Measurements from ENCODE around the gene RFXAP.
"Not testable (repeated sequence)": the region's sequence is repeated elsewhere in the genome, so short reads cannot be mapped to it uniquely, and the experiment has no call there.

RFXAP gene, protein sequence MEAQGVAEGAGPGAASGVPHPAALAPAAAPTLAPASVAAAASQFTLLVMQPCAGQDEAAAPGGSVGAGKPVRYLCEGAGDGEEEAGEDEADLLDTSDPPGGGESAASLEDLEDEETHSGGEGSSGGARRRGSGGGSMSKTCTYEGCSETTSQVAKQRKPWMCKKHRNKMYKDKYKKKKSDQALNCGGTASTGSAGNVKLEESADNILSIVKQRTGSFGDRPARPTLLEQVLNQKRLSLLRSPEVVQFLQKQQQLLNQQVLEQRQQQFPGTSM

DNA sequence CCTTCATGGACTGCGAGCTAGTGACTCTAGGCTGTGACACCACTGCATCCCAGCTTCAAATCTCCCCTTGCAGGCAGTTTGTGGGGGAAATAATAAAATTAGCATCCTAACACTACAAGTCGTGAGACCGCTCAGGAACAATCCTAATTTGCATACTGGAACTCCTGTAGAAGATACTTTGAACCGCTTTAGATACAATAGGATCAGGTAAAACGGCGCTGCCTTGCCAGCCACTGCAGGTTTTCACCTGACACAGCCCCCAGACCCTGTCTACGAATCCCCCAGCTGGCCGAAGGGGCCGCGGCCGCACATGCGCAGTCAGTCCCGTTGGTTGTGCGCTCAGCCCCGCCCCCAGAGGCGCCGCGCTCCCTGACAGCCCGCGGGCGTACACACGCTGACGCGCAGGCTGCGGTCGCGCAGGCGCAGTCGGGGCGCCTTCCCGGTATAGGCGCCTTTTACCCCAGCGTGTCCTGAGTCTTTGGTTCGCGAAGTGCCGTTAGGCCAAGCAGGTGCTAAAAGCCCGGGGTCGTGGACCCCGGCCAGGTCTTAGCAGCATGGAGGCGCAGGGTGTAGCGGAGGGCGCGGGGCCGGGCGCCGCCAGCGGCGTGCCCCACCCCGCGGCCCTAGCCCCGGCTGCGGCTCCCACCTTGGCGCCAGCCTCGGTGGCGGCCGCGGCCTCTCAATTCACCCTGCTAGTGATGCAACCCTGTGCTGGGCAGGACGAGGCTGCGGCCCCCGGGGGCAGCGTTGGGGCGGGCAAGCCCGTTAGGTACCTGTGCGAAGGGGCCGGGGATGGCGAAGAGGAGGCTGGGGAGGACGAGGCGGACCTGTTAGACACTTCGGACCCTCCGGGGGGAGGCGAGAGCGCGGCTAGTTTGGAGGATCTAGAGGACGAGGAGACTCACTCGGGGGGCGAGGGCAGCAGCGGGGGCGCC, at the start of gene RFXAP:
Gene RFXAP, plus strand, starts transcription at position 419 of the 935 bp plus-strand sequence. Its CDS starts 136 bp downstream, at position 555.
- peak; percentile 93 for DNase-seq (ENCODE audit: low spot score)

DNA sequence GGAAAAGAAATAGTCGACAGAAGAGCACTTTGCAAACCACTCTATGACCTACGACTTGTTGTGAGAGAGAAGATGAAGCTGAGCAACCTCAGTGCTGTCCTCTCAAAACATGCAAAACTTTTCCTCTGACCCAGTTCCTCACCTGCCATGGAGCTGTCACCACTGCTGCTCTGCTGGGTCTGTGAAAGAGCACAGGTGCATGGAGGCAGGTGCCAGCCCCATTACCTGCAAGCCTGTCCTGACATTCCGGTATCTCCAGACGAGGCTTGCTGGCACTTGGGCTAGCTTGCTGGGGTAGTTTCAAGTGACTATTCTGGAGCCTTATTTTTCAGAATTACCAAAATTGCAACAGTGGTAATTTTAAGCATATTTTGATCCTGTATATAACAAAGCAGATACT, 49.5 kb upstream of the RFXAP start:
- DNase-seq (ENCODE audit: low spot score), result no peak

DNA sequence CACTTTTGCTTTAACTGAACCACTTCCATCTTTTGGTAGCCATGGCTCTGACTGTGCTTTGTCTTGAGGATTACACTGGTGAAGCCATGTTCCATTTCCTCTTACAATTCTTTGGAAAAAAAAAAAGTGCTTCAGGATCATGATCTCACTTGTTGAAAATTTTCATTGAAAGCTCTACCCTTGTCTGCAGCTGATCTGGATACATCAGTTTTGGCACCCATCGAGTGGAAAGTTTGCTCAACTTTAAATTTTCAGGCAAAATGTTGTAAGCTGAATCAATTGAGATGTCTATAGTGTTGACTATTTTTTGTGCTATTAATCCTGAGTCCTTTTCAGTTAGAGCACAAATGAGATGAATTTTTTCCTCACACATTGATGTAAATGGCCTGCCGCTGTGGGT, 48.3 kb upstream of the RFXAP start:
- no peak for DNase-seq (ENCODE audit: low spot score)

DNA sequence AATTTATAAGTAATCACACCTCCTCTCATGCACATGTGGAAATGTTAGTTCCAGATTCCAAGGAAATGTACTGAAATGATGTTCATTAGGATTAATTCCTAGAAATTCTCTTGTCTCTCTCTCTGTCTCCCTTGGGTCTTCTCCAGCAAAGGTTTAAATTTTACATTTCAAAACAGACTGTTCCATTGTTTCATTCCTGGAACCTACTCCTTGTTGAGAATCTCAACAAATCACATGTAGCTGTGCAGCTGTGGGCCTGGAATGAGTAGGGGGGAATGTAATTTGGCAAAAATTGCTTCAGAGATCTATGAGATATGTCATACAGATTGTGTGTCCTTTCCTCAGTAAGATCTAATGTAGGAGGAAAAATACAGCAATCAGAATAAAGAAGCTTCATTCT, 46.2 kb upstream of the RFXAP start:
- DNase-seq (ENCODE audit: low spot score), result no peak

GRCh38 chr13:36774931-36775330, 44.1 kb upstream of the RFXAP start:
- no peak for DNase-seq (ENCODE audit: low spot score)

DNA sequence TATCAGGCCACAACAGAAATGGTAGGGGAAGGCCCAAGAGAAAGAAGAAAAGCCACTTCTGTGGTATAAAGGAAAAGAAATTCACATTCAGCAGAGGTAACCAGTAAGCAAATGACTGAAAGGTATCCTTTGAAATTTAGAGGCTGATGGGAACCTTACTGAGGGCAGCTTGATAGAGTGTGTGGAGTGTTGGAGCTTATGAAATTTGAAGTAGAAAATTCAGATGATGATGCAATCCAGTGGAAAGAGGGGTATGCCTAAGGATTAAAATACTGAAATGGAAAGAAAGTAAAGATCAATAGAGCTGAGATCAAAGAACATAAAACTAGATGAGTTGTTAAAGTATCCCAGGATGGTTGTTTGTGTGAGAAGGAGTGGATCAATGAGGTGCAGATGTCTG, 42.8 kb upstream of the RFXAP start:
- DNase-seq (ENCODE audit: low spot score), result no peak

DNA sequence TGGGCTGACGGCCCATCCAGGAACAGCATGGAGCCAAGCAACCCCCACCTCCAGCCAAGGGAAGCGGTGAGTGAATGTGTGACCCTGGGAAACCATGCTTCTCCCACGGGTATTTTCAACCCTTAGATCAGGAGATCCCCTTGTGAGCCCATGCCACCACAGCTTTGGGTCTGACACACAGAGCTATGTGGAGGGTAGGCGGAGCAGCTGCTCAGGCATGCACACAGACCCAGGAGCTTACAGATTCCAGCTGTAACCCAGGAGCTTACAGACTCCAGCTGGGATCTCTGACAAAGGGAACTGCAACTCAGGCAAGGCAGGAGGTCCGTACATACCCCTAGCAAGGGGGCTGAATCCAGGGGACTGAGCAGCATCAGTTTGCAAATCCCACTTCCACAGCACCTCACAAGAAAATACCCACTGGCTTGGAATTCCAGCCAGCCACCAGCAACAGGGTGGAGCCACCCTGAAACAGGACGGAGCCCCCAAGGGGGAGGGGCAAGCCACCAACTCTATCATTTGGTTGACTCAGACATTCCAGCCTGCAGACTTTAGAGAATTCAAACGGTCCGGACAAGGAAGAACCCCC, 40.8 kb upstream of the RFXAP start:
- DNase-seq (ENCODE audit: low spot score), result no peak

GRCh38 chr13:36783890-36784289, 35.1 kb upstream of the RFXAP start:
- DNase-seq (ENCODE audit: low spot score), result no peak

DNA sequence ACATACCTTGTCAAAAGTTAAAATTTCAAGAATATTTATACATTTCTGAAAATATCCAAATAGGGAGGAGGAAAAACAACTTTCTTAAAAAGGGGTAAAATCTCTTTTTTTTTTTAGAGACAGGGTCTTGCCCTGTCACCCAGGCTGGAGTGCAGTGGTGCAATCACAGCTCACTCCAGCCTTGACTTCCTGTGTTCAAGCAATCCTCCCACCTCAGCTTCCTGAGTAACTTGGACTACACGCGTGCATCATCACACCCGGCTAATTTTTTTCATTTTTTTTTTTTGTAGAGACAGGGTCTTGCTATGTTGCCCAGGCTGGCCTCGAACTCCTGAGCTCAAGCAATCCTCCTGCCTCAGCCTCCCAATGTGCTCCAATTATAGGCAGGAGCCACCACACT, 32.8 kb upstream of the RFXAP start:
- DNase-seq (ENCODE audit: low spot score), result not testable (repeated sequence)

DNA sequence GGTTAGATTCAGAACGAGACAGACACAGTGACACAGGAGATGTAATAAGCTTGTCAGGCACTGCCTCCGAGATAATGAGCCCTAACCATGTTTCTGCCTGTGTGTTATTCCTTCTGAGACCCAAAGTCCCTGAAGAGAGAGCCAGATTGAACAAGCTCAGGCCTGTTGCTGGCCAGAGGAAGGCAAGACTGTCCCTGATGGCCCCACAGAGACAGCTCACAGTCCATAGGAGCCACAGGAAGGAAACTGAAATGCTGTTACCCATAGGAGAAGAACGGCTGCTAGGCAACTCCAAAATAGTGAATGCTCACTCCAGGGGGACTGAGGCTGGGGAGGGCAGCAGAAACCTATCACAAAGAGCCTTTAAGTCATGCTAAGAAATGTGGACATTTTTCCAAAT, 31.8 kb upstream of the RFXAP start:
- no peak for DNase-seq (ENCODE audit: low spot score)

GRCh38 chr13:36788276-36788675, 30.7 kb upstream of the RFXAP start:
- no peak for DNase-seq (ENCODE audit: low spot score)

GRCh38 chr13:36789061-36789460, 30.0 kb upstream of the RFXAP start:
- DNase-seq (ENCODE audit: low spot score), result no peak

DNA sequence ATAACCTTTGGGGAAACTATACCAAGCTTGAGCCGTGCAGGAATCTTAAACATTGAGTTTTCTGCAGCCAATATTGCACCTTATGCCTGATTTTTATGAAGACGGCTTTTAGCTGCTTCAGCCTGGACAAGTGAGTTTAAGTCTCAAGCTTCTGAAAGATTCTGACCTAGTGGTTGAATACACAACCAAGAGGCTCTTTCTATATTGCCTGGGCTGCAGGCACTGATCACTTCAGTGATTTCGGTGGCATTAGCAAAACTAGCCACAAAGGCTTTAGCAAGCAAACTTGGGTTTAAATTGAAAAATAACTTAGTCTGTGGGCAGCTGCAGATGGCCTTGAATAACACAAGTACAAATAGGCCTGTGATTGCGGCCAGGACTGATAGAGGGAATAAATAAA, 29.3 kb upstream of the RFXAP start:
- no peak for DNase-seq (ENCODE audit: low spot score)

- no peak for DNase-seq (ENCODE audit: low spot score)
Observed at GRCh38 chr13:36794706-36795105, 24.3 kb upstream of the RFXAP start.

- no peak for DNase-seq (ENCODE audit: low spot score)
Observed at GRCh38 chr13:36795463-36795862, 23.6 kb upstream of the RFXAP start.

DNA sequence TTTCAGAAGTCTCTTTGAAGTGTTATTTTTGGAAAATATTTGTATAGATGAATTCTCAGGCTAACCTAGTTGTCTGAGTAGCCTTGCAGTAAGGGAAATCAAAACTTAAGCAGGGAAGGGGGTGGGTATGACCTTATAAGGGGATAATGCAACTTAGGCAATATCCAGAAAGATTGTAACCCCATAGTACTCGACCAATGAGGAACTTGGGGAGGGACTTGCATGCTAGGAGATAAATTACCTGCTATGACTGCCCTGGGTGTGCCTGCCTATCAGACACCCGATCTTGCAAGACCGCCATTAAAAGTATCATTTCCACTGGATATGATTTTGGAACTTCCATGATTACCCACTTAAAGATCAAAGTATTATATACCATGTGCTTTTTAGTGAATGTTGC, 23.0 kb upstream of the RFXAP start:
- DNase-seq (ENCODE audit: low spot score), result no peak

DNA sequence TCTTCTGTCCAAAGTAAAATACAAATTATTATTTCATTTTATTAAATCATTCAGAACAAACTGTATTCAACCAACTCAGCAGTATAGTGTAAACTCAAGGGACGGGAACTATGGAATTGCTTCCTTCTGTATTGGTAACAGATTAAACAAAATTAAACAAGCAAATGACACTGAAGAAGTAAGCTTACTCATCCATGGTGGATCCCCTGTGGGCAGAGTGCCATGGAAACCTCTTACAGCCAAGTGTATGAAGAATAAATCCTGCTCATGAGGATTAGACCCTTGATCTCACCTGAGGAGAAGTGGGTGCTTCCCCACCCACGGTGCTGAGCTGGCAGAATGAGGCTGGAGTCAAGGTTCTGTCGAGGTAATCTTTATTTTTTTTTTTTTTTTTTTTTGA, 18.0 kb upstream of the RFXAP start:
- no peak for DNase-seq (ENCODE audit: low spot score)

- DNase-seq (ENCODE audit: low spot score), result no peak
Observed at GRCh38 chr13:36804588-36804987, 14.4 kb upstream of the RFXAP start.

DNA sequence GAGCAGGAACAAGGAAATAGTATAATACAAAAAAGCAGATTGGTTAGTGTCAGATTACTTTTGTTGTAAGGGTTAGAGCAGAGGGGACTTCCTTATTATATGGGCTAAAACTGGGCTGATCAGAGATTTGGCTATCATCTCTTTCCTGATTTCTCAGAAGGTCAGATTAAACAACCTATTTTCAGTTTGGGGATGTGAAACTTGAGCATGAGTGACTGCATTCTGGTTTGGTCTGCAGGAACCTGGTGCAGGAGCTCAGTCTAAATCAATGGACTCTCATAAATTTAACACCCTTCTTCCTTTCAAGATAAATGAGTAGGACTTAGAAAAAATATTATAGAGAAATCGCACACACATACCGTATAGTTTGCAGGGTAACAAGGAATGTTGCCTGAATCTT, 12.9 kb upstream of the RFXAP start:
- DNase-seq (ENCODE audit: low spot score), result no peak

GRCh38 chr13:36807616-36808015, 11.4 kb upstream of the RFXAP start:
- no peak for DNase-seq (ENCODE audit: low spot score)

DNA sequence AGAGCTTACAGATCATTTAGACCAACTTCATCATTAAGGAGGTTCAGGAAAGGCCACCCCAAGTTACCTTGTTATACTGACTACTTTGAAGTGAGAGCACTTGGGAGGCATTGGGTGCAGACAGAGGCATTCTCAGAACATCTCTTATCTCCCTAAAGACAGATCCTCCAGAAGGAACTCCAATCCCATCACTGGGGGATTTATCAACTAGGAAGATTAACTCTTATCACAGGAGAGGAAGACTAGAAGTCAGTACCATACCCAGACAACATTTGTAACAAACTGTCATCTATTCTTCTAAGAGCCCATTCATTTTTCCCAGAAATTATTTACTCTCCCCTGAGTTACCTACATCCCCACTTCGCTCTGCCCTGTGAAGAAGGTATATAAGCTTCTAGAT, 5.8 kb upstream of the RFXAP start:
- no peak for DNase-seq (ENCODE audit: low spot score)

DNA sequence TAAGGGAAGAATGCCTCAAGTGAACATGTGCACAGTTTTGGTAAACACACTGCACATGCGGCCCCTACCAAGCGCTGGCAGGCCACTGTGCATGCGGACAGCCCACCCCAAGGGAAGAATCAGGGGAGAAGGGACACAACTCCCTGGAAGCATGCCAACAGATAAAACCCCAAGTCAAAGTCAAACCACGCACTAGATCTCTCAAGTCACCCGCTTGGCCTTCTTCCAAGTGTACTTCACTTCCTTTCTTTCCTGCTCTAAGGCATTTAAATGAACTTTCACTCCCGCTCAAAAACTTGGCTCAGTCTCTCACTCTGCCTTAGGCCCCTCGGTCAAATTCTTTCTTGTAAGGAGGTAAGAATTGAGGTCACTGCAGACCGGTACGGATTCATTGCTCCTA, 4.6 kb upstream of the RFXAP start:
- no peak for DNase-seq (ENCODE audit: low spot score)

GRCh38 chr13:36815062-36815461, 4.0 kb upstream of the RFXAP start:
- no peak for DNase-seq (ENCODE audit: low spot score)

Measured in CD4-positive, alpha-beta T cell treated with Interleukin-6 at 100 ng/mL for 8 hours (primary cell).